NOMO-1 treated with dmso at 0.1 percent for 144 hours (cell line): Measurements from ENCODE around the gene TMEM145.
A peak's percentile ranks its signal among the peaks of the same experiment; 100 is the strongest.
"Not testable (repeated sequence)": the region's sequence is repeated elsewhere in the genome, so short reads cannot be mapped to it uniquely, and the experiment has no call there.

Experiments
- DNase-seq: peaks from one replicate; lab custom pipeline; 2025; ENCODE audit not compliant: unreplicated experiment; lab: John Stamatoyannopoulos, UW

Gene TMEM145

GRCh38 chr19:42313840-42314755 is 989 bp downstream of the TMEM145 start:
- DNase-seq: no peak

GRCh38 chr19:42315024-42315423 is 1.9 kb downstream of the TMEM145 start:
- DNase-seq: no peak

GRCh38 chr19:42316223-42317211 is 3.4 kb downstream of the TMEM145 start:
- DNase-seq: peak; percentile 19

- DNase-seq: no peak
These were observed 4.4 kb downstream of the TMEM145 start for GRCh38 chr19:42317535-42317934.

- no peak for DNase-seq
These were observed 9.2 kb downstream of the TMEM145 start for GRCh38 chr19:42322305-42322704.

- DNase-seq: no peak
These were observed 10.4 kb downstream of the TMEM145 start for GRCh38 chr19:42323473-42323851.

- peak; percentile 29 for DNase-seq
These were observed 10.9 kb downstream of the TMEM145 start for GRCh38 chr19:42323852-42324654.

GRCh38 chr19:42324655-42325307 is 11.7 kb downstream of the TMEM145 start:
- no peak for DNase-seq

GRCh38 chr19:42325308-42325895 is 12.3 kb downstream of the TMEM145 start, which contains the start of gene MEGF8:
Gene MEGF8, plus strand, starts transcription at chr19:42325635. Its CDS starts 609 bp downstream, at chr19:42326244.
- peak; percentile 99 for DNase-seq

- DNase-seq: no peak
These were observed 13.0 kb downstream of the TMEM145 start for GRCh38 chr19:42325896-42326771.

- DNase-seq: no peak
These were observed 13.9 kb downstream of the TMEM145 start for GRCh38 chr19:42326969-42327368.

- no peak for DNase-seq
These were observed 14.3 kb downstream of the TMEM145 start for GRCh38 chr19:42327381-42327780.

GRCh38 chr19:42328106-42328505 is 15.0 kb downstream of the TMEM145 start:
- no peak for DNase-seq

- DNase-seq: no peak
These were observed 15.7 kb downstream of the TMEM145 start for GRCh38 chr19:42328854-42329253.

- no peak for DNase-seq
These were observed 17.2 kb downstream of the TMEM145 start for GRCh38 chr19:42330241-42330711.

GRCh38 chr19:42331333-42331732 is 18.2 kb downstream of the TMEM145 start:
- DNase-seq: not testable (repeated sequence)

GRCh38 chr19:42332059-42332458 is 18.9 kb downstream of the TMEM145 start:
- DNase-seq: no peak

- DNase-seq: no peak
These were observed 19.9 kb downstream of the TMEM145 start for GRCh38 chr19:42333018-42333417.
